ENCODE data around the gene STK25.

The STK25 gene

GRCh38 chr2:241500431-241500975 is 7.9 kb downstream of the STK25 start:
- H3K79me2 ChIP-seq (ENCODE audit: low read length): peaks cover 4% of the 10 kb centered on the region; the same call in 1 of the 2 replicates
- H3K4me1 ChIP-seq (ENCODE audit: low read length): no peaks in the 10 kb centered on the region
- DNase-seq: no peak
- TF ChIP-seq EZH2 (optimal IDR thresholded peaks at IDR 0.05; ENCODE audit: low read depth, low read length): no peak
- TF ChIP-seq EZH2phosphoT487 (IDR thresholded peaks at IDR 0.05; ENCODE audit: low read length): no peak
- H3K9me2 ChIP-seq (replicated peaks; ENCODE audit: insufficient read depth, low read length): no peaks in the 10 kb centered on the region
- no peaks in the 10 kb centered on the region for H3K27me3 ChIP-seq (replicated peaks; ENCODE audit: insufficient read depth, low read length)
- H3K9ac ChIP-seq (ENCODE audit: low read length): no peak overlapping the region
- H3K9me3 ChIP-seq (replicated peaks; ENCODE audit: insufficient read depth, low read length): no peaks in the 10 kb centered on the region
- H3K36me3 ChIP-seq (replicated peaks; ENCODE audit: insufficient read depth, low read length): no peaks in the 10 kb centered on the region
- no peaks in the 10 kb centered on the region for H3F3A ChIP-seq (ENCODE audit: insufficient read depth, low read length)
- H4K20me1 ChIP-seq (ENCODE audit: insufficient read depth, low read length): no peaks in the 10 kb centered on the region
- H3K4me2 ChIP-seq (ENCODE audit: low read depth, low read length): no peak overlapping the region
- no peak overlapping the region for H3K27ac ChIP-seq (ENCODE audit: low read length)
- no peak overlapping the region for H3K4me3 ChIP-seq (ENCODE audit: low read length)
- no peak overlapping the region for H2AFZ ChIP-seq (ENCODE audit: low read length)

- no peak overlapping the region for H2AFZ ChIP-seq (ENCODE audit: low read length)
- H3K4me3 ChIP-seq (ENCODE audit: low read length): no peak overlapping the region
- no peak overlapping the region for H3K9ac ChIP-seq (ENCODE audit: low read length)
- H3K9me2 ChIP-seq (replicated peaks; ENCODE audit: insufficient read depth, low read length): no peaks in the 10 kb centered on the region
- no peaks in the 10 kb centered on the region for H3K36me3 ChIP-seq (replicated peaks; ENCODE audit: insufficient read depth, low read length)
- no peak overlapping the region for H3K4me2 ChIP-seq (ENCODE audit: low read depth, low read length)
- H3K79me2 ChIP-seq (ENCODE audit: low read length): no peaks in the 10 kb centered on the region
- H3F3A ChIP-seq (ENCODE audit: insufficient read depth, low read length): no peaks in the 10 kb centered on the region
- TF ChIP-seq EZH2 (optimal IDR thresholded peaks at IDR 0.05; ENCODE audit: low read depth, low read length): no peak
- TF ChIP-seq CTCF (IDR thresholded peaks at IDR 0.05; ENCODE audit: low read length): no peak
- no peak for TF ChIP-seq EZH2phosphoT487 (IDR thresholded peaks at IDR 0.05; ENCODE audit: low read length)
- no peak overlapping the region for H3K27ac ChIP-seq (ENCODE audit: low read length)
- H3K9me3 ChIP-seq (replicated peaks; ENCODE audit: insufficient read depth, low read length): no peaks in the 10 kb centered on the region
- H4K20me1 ChIP-seq (ENCODE audit: insufficient read depth, low read length): no peaks in the 10 kb centered on the region
- no peak for DNase-seq
- H3K4me1 ChIP-seq (ENCODE audit: low read length): no peaks in the 10 kb centered on the region
- no peaks in the 10 kb centered on the region for H3K27me3 ChIP-seq (replicated peaks; ENCODE audit: insufficient read depth, low read length)
These were observed 8.4 kb downstream of the STK25 start for GRCh38 chr2:241500016-241500415.

GRCh38 chr2:241499146-241499965 is 9.0 kb downstream of the STK25 start:
- H3K9ac ChIP-seq (ENCODE audit: low read length): no peak overlapping the region
- H3K9me2 ChIP-seq (replicated peaks; ENCODE audit: insufficient read depth, low read length): no peaks in the 10 kb centered on the region

More at GRCh38 chr2:241499146-241499965, 9.0 kb downstream of the STK25 start:
- H3K4me2 ChIP-seq (ENCODE audit: low read depth, low read length): no peak overlapping the region
- no peaks in the 10 kb centered on the region for H3K36me3 ChIP-seq (replicated peaks; ENCODE audit: insufficient read depth, low read length)
- no peaks in the 10 kb centered on the region for H3K27me3 ChIP-seq (replicated peaks; ENCODE audit: insufficient read depth, low read length)
- H3K4me1 ChIP-seq (ENCODE audit: low read length): no peaks in the 10 kb centered on the region
- no peak for DNase-seq
- no peaks in the 10 kb centered on the region for H3F3A ChIP-seq (ENCODE audit: insufficient read depth, low read length)
- H3K79me2 ChIP-seq (ENCODE audit: low read length): no peaks in the 10 kb centered on the region
- no peaks in the 10 kb centered on the region for H3K9me3 ChIP-seq (replicated peaks; ENCODE audit: insufficient read depth, low read length)
- no peak for TF ChIP-seq EZH2 (optimal IDR thresholded peaks at IDR 0.05; ENCODE audit: low read depth, low read length)
- no peak for TF ChIP-seq EZH2phosphoT487 (IDR thresholded peaks at IDR 0.05; ENCODE audit: low read length)
- no peak for TF ChIP-seq CTCF (IDR thresholded peaks at IDR 0.05; ENCODE audit: low read length)
- H4K20me1 ChIP-seq (ENCODE audit: insufficient read depth, low read length): no peaks in the 10 kb centered on the region
- H3K4me3 ChIP-seq (ENCODE audit: low read length): no peak overlapping the region
- no peak overlapping the region for H3K27ac ChIP-seq (ENCODE audit: low read length)
- no peak overlapping the region for H2AFZ ChIP-seq (ENCODE audit: low read length)
